ENCODE results near the gene PRR19.

DNA sequence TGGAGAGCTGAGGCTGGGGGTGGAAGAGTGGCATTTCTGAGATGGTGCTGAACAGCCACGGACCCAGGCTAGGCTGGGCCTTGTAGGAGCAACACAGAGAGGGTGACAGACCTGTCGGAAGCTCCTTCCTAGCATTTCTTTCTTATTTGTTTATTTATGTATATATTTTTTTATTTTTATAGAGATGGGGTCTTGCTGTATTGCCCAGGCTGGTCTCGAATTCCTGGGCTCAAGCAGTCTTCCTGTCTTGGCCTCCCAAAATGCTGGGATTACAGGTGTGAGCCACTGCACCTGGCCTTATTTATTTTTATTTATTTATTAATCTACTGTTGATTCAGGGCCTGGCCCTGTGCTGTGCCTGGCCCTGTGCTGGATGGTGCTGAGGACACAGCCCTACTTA, 26.4 kb upstream of the PRR19 start:
- TF ChIP-seq CTCF (IDR thresholded peaks at IDR 0.05; ENCODE audit: insufficient read depth, low read depth, low read length) (no peak), EZH2 (IDR thresholded peaks at IDR 0.05; ENCODE audit: insufficient read depth, low read length) (no peak)
